GM12892 (cell line): ENCODE results near the gene EDDM3A.

Experiments
- POLR2A ChIP-seq: IDR thresholded peaks from 2 replicates; pipeline ENCODE4 v1.6.1; 2011; ENCODE audit warnings: low read depth, low read length, control low read depth
- POLR2AphosphoS5 ChIP-seq: IDR thresholded peaks from 2 replicates; pipeline ENCODE4 v1.6.1; 2011; ENCODE audit warnings: low read depth, low read length, control low read depth
- TAF1 ChIP-seq: IDR thresholded peaks from 2 replicates; pipeline ENCODE4 v1.6.1; 2011; ENCODE audit warnings: low read depth, mild to moderate bottlenecking, control low read depth, low read length, borderline replicate concordance

- TF ChIP-seq POLR2A (no peak), POLR2AphosphoS5 (no peak), TAF1 (no peak)
Observed at GRCh38 chr14:20755037-20755436, 9.3 kb downstream of the EDDM3A start.
